IPS DF 4.7 (cell line): ENCODE measurements around the gene TAPT1.

Experiments used
- DNase-seq: peaks from one replicate; pipeline ENCODE4 v3.0.0-alpha.2; 2013; ENCODE audit warnings: low spot score; ENCODE audit errors: extremely low read depth

The TAPT1 gene

DNA sequence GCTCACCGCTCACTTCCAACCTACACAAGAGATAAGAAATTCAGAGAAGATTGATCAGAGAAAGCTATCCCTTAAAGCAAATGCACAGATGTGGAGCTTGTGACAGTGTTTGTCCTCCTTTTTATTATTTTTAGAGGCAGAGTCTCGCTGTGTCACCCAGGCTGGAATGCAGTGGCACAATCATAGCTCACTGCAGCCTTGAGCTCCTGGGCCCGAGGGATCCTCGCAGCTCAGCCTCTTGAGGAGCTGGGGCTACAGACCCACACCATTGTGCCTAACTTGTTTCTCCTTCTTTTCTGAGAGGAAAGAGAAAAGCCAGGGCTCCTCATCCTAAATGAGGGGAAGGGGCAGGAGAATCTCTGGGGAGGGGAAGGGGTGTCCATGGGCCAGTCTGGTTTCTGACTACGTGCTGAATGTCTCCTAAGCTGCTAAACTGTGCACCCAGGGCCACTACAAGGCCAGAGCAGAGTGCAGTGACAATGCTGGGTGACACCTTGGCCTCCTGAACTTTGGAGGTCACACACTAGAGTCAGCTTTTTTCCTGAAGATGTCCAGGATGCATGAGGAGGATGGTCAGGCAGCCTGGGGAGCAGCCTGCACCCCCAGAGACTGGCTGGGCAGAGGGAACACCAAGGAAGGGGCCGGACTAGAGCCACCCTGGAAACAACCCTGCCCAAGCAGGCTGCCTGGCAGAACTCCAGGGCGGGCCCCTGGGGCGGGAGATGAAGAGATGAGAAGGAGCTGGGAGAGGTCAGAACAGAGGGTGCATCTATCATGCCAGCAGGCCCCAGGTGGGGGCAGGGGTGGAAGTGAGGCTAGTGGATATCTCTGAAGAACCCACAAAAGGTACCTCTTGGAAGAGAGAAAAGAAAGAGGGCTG, 87.0 kb downstream of the TAPT1 start:
- DNase-seq, result no peak

GRCh38 chr4:16136827-16137226, 89.4 kb downstream of the TAPT1 start:
- DNase-seq, result no peak

GRCh38 chr4:16136311-16136710, 90.0 kb downstream of the TAPT1 start:
- no peak for DNase-seq

DNA sequence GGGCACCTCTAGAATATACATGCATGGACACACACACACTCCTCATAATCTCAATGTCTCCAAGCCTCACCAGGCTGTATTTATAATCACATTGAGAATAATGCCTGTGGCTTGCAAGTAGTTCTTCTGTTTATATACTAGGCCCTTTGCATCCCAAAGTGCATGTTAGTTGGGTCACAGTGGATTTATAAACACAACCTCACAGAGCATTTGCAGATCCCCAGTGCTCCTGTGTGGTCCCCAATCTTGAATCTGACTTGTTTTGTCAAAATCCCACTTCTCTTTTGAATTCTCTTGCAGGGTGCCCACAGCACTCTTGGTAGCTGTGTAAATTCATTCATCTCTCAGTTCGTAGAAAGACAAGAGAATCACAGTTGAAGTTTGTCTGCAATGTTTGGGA, 92.9 kb downstream of the TAPT1 start:
- DNase-seq, result no peak

DNA sequence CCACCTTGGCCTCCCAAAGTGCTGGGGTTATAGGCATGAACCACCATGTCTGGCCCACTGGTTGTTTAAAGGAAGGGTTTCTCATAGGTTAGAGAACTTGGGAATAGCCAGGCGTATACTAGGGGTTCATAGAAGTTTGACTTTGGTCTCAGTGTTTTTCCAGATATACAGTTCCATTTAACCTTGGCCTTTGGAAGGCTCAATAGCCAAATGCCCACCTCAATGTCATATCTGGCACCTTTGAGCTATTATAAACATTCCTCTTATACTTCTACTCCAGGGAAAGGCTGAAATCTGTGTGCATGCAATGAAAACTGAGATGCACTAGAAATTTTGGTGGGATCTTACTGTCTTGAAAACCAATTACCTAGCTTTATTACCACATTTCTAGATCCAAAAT, 95.0 kb downstream of the TAPT1 start:
- DNase-seq, result no peak

DNA sequence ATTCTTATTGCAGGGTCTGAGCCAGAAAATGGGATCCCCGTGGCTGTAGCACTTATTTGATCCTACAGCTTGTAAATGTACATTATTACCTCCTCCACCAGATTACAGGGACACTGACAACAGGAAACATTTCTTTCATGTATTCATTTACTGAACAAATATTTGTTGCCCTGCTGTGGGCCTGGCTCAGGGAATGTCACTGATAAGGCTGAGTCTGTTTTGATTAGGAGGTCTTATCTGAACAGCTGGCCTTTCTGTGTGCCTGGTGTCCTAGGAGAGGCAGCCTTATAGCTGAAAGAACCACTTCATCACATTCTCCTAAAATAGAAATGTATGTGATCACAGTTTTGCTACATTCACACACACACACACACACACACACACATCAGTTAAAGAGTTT, 96.9 kb downstream of the TAPT1 start:
- DNase-seq, result no peak

DNA sequence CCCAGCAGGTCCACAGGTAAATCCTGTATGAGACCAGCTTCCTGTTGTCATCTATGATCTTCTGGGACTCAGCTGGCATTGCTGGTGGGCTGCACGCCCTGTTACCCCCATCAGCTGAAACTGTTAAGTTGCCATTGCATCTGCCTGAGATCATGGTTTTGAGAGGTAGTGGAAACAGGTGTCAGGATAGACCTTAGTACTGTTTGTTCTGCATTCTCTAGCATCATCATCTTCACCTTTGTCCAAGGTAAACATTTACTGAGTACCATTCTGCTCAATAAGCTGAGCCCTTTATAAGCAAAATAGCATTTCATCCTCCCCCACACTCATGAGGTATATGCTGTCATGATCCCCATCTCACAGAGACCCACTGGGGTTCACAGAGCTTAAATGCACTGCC, 99.6 kb downstream of the TAPT1 start:
- no peak for DNase-seq

GRCh38 chr4:16125571-16126445, 100.5 kb downstream of the TAPT1 start:
- DNase-seq, result no peak

- no peak for DNase-seq
Measured at GRCh38 chr4:16124232-16124631, 102.0 kb downstream of the TAPT1 start.

DNA sequence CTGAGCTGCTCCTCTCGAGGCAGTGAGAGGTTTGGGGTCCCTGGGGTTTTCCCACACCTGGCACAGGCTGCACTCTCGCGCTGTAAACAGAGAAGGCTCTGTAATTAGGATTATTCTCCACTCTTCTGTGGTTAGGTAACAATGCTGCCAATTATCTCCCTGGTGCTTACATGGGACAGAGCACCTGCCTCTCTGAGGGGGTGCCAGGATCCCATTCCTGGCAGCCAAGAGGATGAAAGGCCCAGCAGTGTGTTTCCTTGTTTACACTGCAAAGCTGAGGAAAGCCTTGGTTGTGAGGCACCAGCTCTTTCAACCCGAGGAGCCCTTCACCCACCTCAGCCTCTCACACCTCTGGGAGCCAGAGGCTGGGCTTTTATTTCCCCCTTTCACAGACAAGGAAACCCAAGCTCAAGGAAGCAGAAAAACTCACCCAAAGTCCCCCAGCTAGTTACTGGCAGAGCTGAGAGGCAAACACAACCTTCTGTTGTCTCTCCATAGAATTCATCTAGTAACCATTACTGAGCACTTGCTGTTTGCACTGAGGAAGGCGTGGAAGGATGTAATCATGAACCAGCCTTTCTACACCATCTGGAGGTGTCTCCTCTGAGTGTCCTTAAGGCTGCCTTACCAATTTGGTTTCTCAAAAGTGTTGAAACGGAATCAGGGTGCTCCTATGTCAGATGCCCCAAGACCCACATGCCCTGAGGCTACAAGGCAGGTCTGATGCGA, 102.8 kb downstream of the TAPT1 start:
- no peak for DNase-seq

DNA sequence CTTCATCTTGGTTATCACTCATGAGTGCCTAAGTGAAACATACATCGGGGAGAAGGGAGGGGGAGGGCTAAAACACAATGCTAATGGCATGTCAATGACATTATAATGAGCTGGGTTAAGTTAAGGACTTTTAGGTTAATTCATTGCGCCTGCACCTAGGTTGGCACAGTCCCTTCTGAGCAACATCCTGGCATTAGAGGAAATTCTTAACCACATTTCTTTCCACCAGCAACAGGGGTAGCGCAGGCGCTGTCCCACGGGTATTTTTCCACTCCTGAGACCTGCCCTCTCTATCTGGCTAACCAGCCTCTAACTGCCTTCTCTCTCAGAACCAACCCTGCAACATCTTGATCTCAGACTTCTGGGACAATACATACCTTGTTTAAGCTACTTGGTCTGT, 103.5 kb downstream of the TAPT1 start:
- DNase-seq, result no peak

GRCh38 chr4:16122308-16122711, 104.0 kb downstream of the TAPT1 start:
- no peak for DNase-seq

DNA sequence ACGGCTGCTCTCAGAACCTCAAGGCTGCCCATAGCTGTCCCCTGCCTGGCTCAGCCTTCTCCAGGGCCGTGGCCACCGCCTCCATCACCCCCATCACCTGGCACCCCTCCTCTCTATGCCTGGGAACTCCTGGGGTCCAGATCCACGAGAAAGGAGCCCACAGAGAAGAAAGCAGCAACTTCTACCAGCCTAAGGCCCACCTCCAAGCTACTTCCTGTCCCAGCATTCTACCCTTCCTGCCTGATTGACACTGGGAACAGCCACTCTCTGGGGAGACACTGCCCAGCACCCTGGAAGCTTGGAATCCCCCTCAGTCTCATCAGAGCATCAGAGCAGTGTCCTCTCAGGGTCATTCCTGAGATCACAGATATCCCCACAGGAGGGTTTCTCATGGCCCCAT, 105.6 kb downstream of the TAPT1 start:
- DNase-seq, result no peak

- DNase-seq, result no peak
Measured at GRCh38 chr4:16119981-16120380, 106.3 kb downstream of the TAPT1 start.

DNA sequence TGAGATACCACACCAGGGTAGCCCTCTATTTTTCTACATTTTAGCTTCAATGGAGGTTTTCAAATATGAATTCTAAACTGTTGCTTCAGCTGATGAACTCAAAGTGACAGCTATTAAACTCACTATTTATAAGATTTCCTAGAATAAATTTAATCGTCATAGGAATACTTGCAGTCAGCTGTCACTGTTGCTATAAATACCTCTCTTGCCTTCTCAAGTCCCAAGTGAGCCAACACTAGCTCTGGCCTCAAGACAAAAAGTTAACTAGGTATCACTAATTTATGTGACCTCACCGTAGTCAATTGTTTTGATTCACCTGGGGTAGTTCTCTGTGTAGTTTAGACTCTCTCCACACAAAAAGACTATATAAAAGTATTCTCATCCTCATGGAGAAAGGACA, 108.2 kb downstream of the TAPT1 start:
- no peak for DNase-seq

DNA sequence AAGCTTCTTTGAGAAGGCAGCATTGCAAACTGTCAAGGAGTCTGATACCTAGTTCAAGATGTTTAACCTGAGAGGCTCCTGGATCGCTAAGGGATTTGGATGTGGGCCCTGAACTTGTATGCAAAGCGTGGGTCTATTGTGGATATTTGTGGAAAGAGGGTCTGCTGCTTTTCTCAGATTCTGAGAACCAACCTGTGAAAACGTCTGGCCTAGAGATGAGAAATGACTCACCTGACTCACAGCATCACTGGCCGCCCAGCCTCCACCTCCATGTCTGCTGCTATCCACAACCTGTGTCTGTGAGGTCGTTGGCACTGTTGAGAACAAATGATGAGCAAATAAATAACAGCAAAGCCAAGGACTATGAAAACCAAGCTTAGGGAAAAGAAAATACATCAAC, 109.1 kb downstream of the TAPT1 start:
- DNase-seq, result no peak

DNA sequence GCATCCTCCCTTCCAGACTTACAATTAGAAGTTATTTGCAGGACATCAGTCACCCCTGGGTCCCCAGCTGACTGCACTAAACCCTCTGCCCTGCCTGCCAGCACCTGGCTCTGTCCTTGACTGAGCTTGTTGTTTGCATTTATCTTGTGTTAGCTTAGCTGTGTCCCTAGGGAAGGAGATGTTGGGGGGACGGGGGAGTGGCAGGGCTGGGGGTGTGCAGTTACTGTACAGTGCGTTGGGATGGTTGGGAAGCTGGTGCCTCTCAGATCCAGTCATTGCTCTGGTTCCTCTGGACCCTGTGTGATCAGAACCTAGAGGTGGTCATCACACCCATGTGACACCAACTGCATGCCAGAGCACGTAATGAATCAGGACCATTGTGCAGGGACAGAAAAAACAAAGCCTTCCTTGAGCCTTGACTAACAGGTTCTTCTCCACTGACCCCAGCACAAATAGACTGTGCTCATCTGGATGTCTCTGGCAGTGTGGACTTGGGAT, 109.7 kb downstream of the TAPT1 start:
- DNase-seq, result no peak

GRCh38 chr4:16116019-16116418, 110.3 kb downstream of the TAPT1 start:
- no peak for DNase-seq

DNA sequence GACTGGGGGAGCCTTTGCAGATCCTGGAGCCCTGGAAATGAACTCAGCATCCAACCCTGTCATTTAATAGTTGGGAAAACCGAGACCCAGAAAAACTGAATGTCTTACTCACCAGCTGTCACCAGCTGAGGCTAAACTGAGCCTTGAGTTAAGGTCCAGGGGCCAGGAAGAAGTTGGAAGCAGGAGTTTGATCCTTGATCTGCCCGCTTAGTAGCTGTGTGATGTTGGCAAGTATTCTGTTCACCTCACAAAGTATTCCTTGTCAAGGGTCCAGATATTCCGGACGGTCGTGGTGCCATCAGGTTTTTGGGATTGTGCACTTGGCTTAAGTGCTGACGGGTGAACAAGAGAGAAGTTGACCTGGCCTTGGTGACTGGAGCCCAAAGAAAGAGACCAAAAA, 111.7 kb downstream of the TAPT1 start:
- no peak for DNase-seq

GRCh38 chr4:16113741-16114140, 112.5 kb downstream of the TAPT1 start:
- no peak for DNase-seq

GRCh38 chr4:16111533-16111932, 114.7 kb downstream of the TAPT1 start:
- no peak for DNase-seq
